Ascending aorta (tissue), 2 donors: ENCODE results near the gene DTWD2. TPM values are rescaled to one million over a fixed set of nuclear protein-coding genes. Genes with fewer than 3 reads are reported as not detected.

ENCODE experiments used
- DNase-seq, 2 donors: peaks; one replicate each; pipeline ENCODE4 v3.0.0-alpha.2; 2019; ENCODE audit warnings: low spot score in 2 of 2
- H3K27ac ChIP-seq, 2 donors: fragments of 200-600 bp; sonication (generic); one replicate each; pipeline ENCODE4 v1.5.1; 2016 to 2017; ENCODE audit warnings: mild to moderate bottlenecking in 1 of 2
- H3K27me3 ChIP-seq: fragments of 200-600 bp; sonication (generic); one replicate; pipeline ENCODE4 v1.5.1; 2017
- H3K36me3 ChIP-seq, 2 donors: fragments of 200-600 bp; sonication (generic); one replicate each; pipeline ENCODE4 v1.5.1; 2016
- H3K4me1 ChIP-seq, 2 donors: fragments of 200-600 bp; sonication (generic); one replicate each; pipeline ENCODE4 v1.5.1; 2016 to 2017; ENCODE audit warnings: mild to moderate bottlenecking in 1 of 2
- H3K4me3 ChIP-seq, 2 donors: fragments of 200-600 bp; sonication (generic); one replicate each; pipeline ENCODE4 v1.5.1; 2016 to 2017; ENCODE audit warnings: mild to moderate bottlenecking in 1 of 2
- H3K9me3 ChIP-seq, 2 donors: fragments of 200-600 bp; sonication (generic); one replicate each; pipeline ENCODE4 v1.5.1; 2016
- CTCF ChIP-seq, 3 experiments: fragments of 200-600 bp in 2 of 3; fragments of 450-650 bp in 1 of 3; sonication (generic) in 2 of 3; IDR thresholded peaks; one replicate each; pipeline ENCODE4 v1.5.1; 2016 to 2019; ENCODE audit warnings: antibody characterized with exemption in 3 of 3, mild to moderate bottlenecking in 1 of 3, moderate library complexity in 1 of 3
- intact Hi-C: fragments of 100-400 bp; cut with DNase I; formaldehyde crosslinking; loops from one replicate; pipeline ENCODE4 v1.15.1; 2023
- total RNA-seq: library from RNA; depleted of rRNA; stranded (reverse); fragments of >200 nt; gene quantifications from one replicate; pipeline ENCODE4 v1.1.0, GENCODE V29; 2016

Gene DTWD2
- total RNA-seq, 1 donor from 2014 or later, result 0.11 TPM

GRCh38 chr5:118844351-118844750, 144.0 kb downstream of the DTWD2 start:
- Histone ChIP-seq H3K9me3 (no peaks in the 10 kb centered on the region), H3K4me3 (no peak overlapping the region), H3K27ac (no peak overlapping the region), H3K27me3 (no peaks in the 10 kb centered on the region), H3K36me3 (no peaks in the 10 kb centered on the region), H3K4me1 (no peaks in the 10 kb centered on the region)
- intact Hi-C loops, result no loop called here
- no peak for TF ChIP-seq CTCF (IDR thresholded peaks at IDR 0.05)
- DNase-seq, result no peak

GRCh38 chr5:118834710-118835109, 153.6 kb downstream of the DTWD2 start:
- no peak for TF ChIP-seq CTCF (IDR thresholded peaks at IDR 0.05)
- no peaks in the 10 kb centered on the region for H3K27me3 ChIP-seq
- H3K4me1 ChIP-seq, result no peaks in the 10 kb centered on the region
- H3K4me3 ChIP-seq, result no peak overlapping the region
- no peak for DNase-seq
- H3K9me3 ChIP-seq, result no peaks in the 10 kb centered on the region
- H3K27ac ChIP-seq, result no peak overlapping the region
- intact Hi-C loops, result no loop called here
- no peaks in the 10 kb centered on the region for H3K36me3 ChIP-seq

- no peaks in the 10 kb centered on the region for H3K9me3 ChIP-seq
- H3K27me3 ChIP-seq, result no peaks in the 10 kb centered on the region
- no peak overlapping the region for H3K27ac ChIP-seq
- no peaks in the 10 kb centered on the region for H3K36me3 ChIP-seq
- H3K4me3 ChIP-seq, result no peak overlapping the region
- no peak for TF ChIP-seq CTCF (IDR thresholded peaks at IDR 0.05)
- intact Hi-C loops, result no loop called here
- DNase-seq, result no peak
- no peaks in the 10 kb centered on the region for H3K4me1 ChIP-seq
Observed at GRCh38 chr5:118832974-118833373, 155.4 kb downstream of the DTWD2 start.

GRCh38 chr5:118825226-118825625, 163.1 kb downstream of the DTWD2 start:
- Histone ChIP-seq H3K27me3 (no peaks in the 10 kb centered on the region), H3K36me3 (no peaks in the 10 kb centered on the region), H3K27ac (no peak overlapping the region), H3K9me3 (no peaks in the 10 kb centered on the region), H3K4me1 (no peaks in the 10 kb centered on the region), H3K4me3 (no peak overlapping the region)
- no peak for TF ChIP-seq CTCF (IDR thresholded peaks at IDR 0.05)
- intact Hi-C loops, result no loop called here
- no peak for DNase-seq

- intact Hi-C loops, result no loop called here
- Histone ChIP-seq H3K27ac (no peak overlapping the region), H3K4me3 (no peak overlapping the region), H3K9me3 (peaks cover 0 to 8% of the 10 kb centered on the region in 2 donors), H3K36me3 (no peaks in the 10 kb centered on the region), H3K27me3 (no peaks in the 10 kb centered on the region), H3K4me1 (no peaks in the 10 kb centered on the region)
- no peak for DNase-seq
- no peak for TF ChIP-seq CTCF (IDR thresholded peaks at IDR 0.05)
Observed at GRCh38 chr5:118818604-118819003, 169.7 kb downstream of the DTWD2 start.

- no peaks in the 10 kb centered on the region for H3K36me3 ChIP-seq
- no peak overlapping the region for H3K27ac ChIP-seq
- H3K4me3 ChIP-seq, result no peak overlapping the region
- DNase-seq, result no peak
- no peaks in the 10 kb centered on the region for H3K27me3 ChIP-seq
- intact Hi-C loops, result no loop called here
- H3K4me1 ChIP-seq, result no peaks in the 10 kb centered on the region
- TF ChIP-seq CTCF (IDR thresholded peaks at IDR 0.05), result no peak
- peaks cover 0 to 8% of the 10 kb centered on the region in 2 donors for H3K9me3 ChIP-seq
Observed at GRCh38 chr5:118808441-118808840, 179.9 kb downstream of the DTWD2 start.
